ENCODE results near the gene YWHAB.

- TF ChIP-seq CTCF (conservative IDR thresholded peaks at IDR 0.05) (no peak), ZFX (IDR thresholded peaks at IDR 0.05) (no peak)
Observed at GRCh38 chr20:44900231-44900854, 14.8 kb downstream of the YWHAB start.

Data from C4-2B (cell line).